ENCODE data around the gene MFF. TPM values are rescaled to one million over a fixed set of nuclear protein-coding genes. Genes with fewer than 3 reads are reported as not detected.
"Not testable (repeated sequence)": the region's sequence is repeated elsewhere in the genome, so short reads cannot be mapped to it uniquely, and the experiment has no call there.

MFF gene
- total RNA-seq, 1 donor from 2014 or later, result 74.9 TPM

GRCh38 chr2:227344231-227344630 lies 19.2 kb downstream of the MFF start:
- Mint-ChIP-seq H3K36me3 (ENCODE audit: low read depth) (peaks cover 34% of the 10 kb centered on the region), H3K27me3 (ENCODE audit: insufficient read depth) (no peaks in the 10 kb centered on the region), H3K9me3 (no peaks in the 10 kb centered on the region), H3K4me1 (ENCODE audit: low read depth) (no peaks in the 10 kb centered on the region), H3K27ac (no peak overlapping the region), H3K4me3 (no peak overlapping the region)
- intact Hi-C loops (cut with micrococcal nuclease), result no loop called here
- DNase-seq (ENCODE audit: low spot score), result no peak

DNA sequence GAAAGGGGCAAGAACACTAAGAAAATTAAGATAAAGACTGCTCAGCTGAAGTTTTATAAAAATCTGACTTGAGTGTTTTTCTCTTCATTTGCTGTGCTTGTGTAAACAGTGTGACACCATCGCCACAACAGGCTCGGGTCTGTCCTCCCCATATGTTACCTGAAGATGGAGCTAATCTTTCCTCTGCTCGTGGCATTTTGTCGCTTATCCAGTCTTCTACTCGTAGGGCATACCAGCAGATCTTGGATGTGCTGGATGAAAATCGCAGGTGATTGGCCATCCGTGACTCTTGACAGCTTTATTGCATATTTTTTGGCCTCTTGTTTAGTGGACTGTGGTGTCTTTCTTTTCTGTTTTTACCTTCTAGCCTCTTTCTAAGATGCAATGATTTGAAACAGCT lies 22.1 kb downstream of the MFF start:
- no peak for DNase-seq (ENCODE audit: low spot score)
- Mint-ChIP-seq H3K4me3 (no peak overlapping the region), H3K27me3 (ENCODE audit: insufficient read depth) (no peaks in the 10 kb centered on the region), H3K9me3 (no peaks in the 10 kb centered on the region), H3K27ac (no peak overlapping the region), H3K4me1 (ENCODE audit: low read depth) (peaks cover 13% of the 10 kb centered on the region), H3K36me3 (ENCODE audit: low read depth) (peaks cover 30% of the 10 kb centered on the region)
- intact Hi-C loops (cut with micrococcal nuclease), result no loop called here

GRCh38 chr2:227348324-227348723 lies 23.3 kb downstream of the MFF start:
- Mint-ChIP-seq H3K27ac (no peak overlapping the region), H3K27me3 (ENCODE audit: insufficient read depth) (no peaks in the 10 kb centered on the region), H3K4me3 (no peak overlapping the region), H3K9me3 (no peaks in the 10 kb centered on the region), H3K4me1 (ENCODE audit: low read depth) (peaks cover 13% of the 10 kb centered on the region), H3K36me3 (ENCODE audit: low read depth) (peaks cover 25% of the 10 kb centered on the region)
- DNase-seq (ENCODE audit: low spot score), result no peak
- intact Hi-C loops (cut with micrococcal nuclease), result no loop called here

- no peaks in the 10 kb centered on the region for H3K9me3 Mint-ChIP-seq
- no peak for DNase-seq (ENCODE audit: low spot score)
- H3K27me3 Mint-ChIP-seq (ENCODE audit: insufficient read depth), result no peaks in the 10 kb centered on the region
- H3K36me3 Mint-ChIP-seq (ENCODE audit: low read depth), result peaks cover 25% of the 10 kb centered on the region
- no peak overlapping the region for H3K4me3 Mint-ChIP-seq
- peaks cover 13% of the 10 kb centered on the region for H3K4me1 Mint-ChIP-seq (ENCODE audit: low read depth)
- intact Hi-C loops (cut with micrococcal nuclease), result no loop called here
- no peak overlapping the region for H3K27ac Mint-ChIP-seq
Observed at GRCh38 chr2:227349989-227350612, 25.1 kb downstream of the MFF start.

GRCh38 chr2:227351639-227352038 lies 26.6 kb downstream of the MFF start:
- no peaks in the 10 kb centered on the region for H3K27me3 Mint-ChIP-seq (ENCODE audit: insufficient read depth)
- H3K36me3 Mint-ChIP-seq (ENCODE audit: low read depth), result peaks cover 19% of the 10 kb centered on the region
- DNase-seq (ENCODE audit: low spot score), result no peak
- H3K4me3 Mint-ChIP-seq, result no peak overlapping the region
- peak overlapping the region; percentile 16 for H3K27ac Mint-ChIP-seq
- H3K9me3 Mint-ChIP-seq, result no peaks in the 10 kb centered on the region
- H3K4me1 Mint-ChIP-seq (ENCODE audit: low read depth), result peaks cover 13% of the 10 kb centered on the region
- intact Hi-C loops (cut with micrococcal nuclease), result loop anchor here (1.0 kb wide), 1 partner anchor 60 kb away; no protein-coding TSS in a partner anchor

- peaks cover 5% of the 10 kb centered on the region for H3K4me1 Mint-ChIP-seq (ENCODE audit: low read depth)
- DNase-seq (ENCODE audit: low spot score), result no peak
- peaks cover 33% of the 10 kb centered on the region for H3K36me3 Mint-ChIP-seq (ENCODE audit: low read depth)
- no peaks in the 10 kb centered on the region for H3K27me3 Mint-ChIP-seq (ENCODE audit: insufficient read depth)
- H3K27ac Mint-ChIP-seq, result no peak overlapping the region
- H3K9me3 Mint-ChIP-seq, result no peaks in the 10 kb centered on the region
- H3K4me3 Mint-ChIP-seq, result no peak overlapping the region
- intact Hi-C loops (cut with micrococcal nuclease), result no loop called here
Observed at GRCh38 chr2:227360351-227360750, 35.3 kb downstream of the MFF start.

GRCh38 chr2:227363756-227364155 lies 38.7 kb downstream of the MFF start:
- Mint-ChIP-seq H3K36me3 (ENCODE audit: low read depth) (peaks cover 19% of the 10 kb centered on the region), H3K27me3 (ENCODE audit: insufficient read depth) (peaks cover 2% of the 10 kb centered on the region), H3K27ac (no peak overlapping the region), H3K4me3 (no peak overlapping the region), H3K9me3 (no peaks in the 10 kb centered on the region), H3K4me1 (ENCODE audit: low read depth) (peaks cover 5% of the 10 kb centered on the region)
- DNase-seq (ENCODE audit: low spot score), result no peak
- intact Hi-C loops (cut with micrococcal nuclease), result no loop called here

- H3K27ac Mint-ChIP-seq; intact Hi-C loops (cut with micrococcal nuclease); DNase-seq (ENCODE audit: low spot score); H3K9me3 Mint-ChIP-seq; H3K4me3 Mint-ChIP-seq; H3K27me3 Mint-ChIP-seq (ENCODE audit: insufficient read depth); H3K4me1 Mint-ChIP-seq (ENCODE audit: low read depth); H3K36me3 Mint-ChIP-seq (ENCODE audit: low read depth): not testable (repeated sequence)
Observed at GRCh38 chr2:227364585-227365263, 39.7 kb downstream of the MFF start.

DNA sequence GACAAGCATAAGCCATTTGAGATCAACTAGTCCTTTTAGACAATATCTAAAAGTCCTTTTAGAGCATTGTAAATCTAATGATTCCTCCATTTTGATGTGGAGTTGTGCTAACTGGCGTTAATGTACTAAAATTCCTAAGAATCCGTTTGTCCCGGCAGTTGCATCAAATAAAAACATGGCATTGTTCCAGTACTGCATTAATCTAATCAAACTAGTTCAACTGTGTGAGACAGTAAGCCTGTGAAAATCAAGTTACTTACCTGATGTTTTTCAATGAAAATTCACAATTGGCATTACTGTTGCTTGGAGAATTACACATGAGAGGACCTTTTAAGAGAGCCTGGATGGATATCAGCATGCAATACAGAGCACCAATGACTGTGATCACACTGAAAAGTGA lies 40.8 kb downstream of the MFF start:
- Mint-ChIP-seq H3K4me1 (ENCODE audit: low read depth) (peaks cover 6% of the 10 kb centered on the region), H3K36me3 (ENCODE audit: low read depth) (peaks cover 4% of the 10 kb centered on the region), H3K27me3 (ENCODE audit: insufficient read depth) (peaks cover 2% of the 10 kb centered on the region), H3K4me3 (no peak overlapping the region), H3K9me3 (no peaks in the 10 kb centered on the region), H3K27ac (no peak overlapping the region)
- intact Hi-C loops (cut with micrococcal nuclease), result no loop called here
- DNase-seq (ENCODE audit: low spot score), result no peak

DNA sequence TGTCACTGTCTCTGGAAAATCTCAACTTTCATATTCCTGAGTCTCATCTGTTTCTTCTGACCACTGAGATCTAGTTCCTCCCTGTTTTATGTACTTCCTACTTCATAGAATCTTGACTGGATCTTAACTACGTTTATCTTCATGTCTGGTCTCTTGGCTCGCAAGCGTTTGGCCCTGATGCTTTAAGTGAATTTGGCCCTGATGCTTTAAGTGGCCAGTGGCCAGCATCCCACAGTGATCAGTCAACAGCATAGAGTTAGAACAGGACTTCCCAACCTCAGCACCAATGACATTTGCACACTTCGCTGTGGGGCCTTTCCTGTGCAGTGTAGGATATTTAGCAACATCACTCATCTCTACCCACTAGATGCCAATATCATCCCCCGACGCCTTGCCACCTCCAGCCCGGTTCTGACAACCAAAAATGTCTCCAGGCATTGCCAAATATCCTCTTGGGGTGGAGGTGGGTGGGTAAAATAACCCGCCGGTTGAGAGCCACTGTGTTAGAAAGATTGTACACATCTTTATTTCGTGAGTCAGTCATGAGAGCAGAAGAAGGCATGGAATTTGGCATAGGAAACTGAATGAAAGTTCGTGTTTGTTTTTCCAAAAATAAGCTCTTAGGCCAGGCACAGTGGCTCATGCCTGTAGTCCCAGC lies 41.8 kb downstream of the MFF start:
- H3K27me3 Mint-ChIP-seq (ENCODE audit: insufficient read depth), result peaks cover 2% of the 10 kb centered on the region
- H3K27ac Mint-ChIP-seq, result no peak overlapping the region
- H3K4me3 Mint-ChIP-seq, result no peak overlapping the region
- no peaks in the 10 kb centered on the region for H3K36me3 Mint-ChIP-seq (ENCODE audit: low read depth)
- H3K9me3 Mint-ChIP-seq, result no peaks in the 10 kb centered on the region
- intact Hi-C loops (cut with micrococcal nuclease), result no loop called here
- no peak for DNase-seq (ENCODE audit: low spot score)
- peaks cover 10% of the 10 kb centered on the region for H3K4me1 Mint-ChIP-seq (ENCODE audit: low read depth)

DNA sequence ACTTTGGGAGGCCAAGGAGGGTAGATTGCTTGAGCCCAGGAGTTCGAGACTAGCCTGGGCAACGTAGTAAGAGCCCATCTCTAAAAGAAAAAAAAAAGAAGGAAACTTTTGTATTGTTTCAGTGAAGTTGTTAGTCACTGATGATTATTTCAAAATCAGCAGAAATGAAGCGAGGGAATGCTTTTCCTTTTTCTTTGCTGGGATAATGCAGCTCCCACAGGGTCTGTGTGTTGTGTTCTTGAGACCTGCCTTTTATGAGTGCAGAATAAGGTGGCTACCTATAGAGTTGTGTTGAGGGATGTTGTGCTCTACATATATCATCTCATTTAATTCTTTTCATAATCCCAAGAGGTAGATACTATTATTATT lies 42.4 kb downstream of the MFF start:
- peaks cover 10% of the 10 kb centered on the region for H3K4me1 Mint-ChIP-seq (ENCODE audit: low read depth)
- H3K27me3 Mint-ChIP-seq (ENCODE audit: insufficient read depth), result peaks cover 2% of the 10 kb centered on the region
- H3K27ac Mint-ChIP-seq, result no peak overlapping the region
- intact Hi-C loops (cut with micrococcal nuclease), result no loop called here
- H3K36me3 Mint-ChIP-seq (ENCODE audit: low read depth), result no peaks in the 10 kb centered on the region
- no peaks in the 10 kb centered on the region for H3K9me3 Mint-ChIP-seq
- no peak for DNase-seq (ENCODE audit: low spot score)
- H3K4me3 Mint-ChIP-seq, result no peak overlapping the region

DNA sequence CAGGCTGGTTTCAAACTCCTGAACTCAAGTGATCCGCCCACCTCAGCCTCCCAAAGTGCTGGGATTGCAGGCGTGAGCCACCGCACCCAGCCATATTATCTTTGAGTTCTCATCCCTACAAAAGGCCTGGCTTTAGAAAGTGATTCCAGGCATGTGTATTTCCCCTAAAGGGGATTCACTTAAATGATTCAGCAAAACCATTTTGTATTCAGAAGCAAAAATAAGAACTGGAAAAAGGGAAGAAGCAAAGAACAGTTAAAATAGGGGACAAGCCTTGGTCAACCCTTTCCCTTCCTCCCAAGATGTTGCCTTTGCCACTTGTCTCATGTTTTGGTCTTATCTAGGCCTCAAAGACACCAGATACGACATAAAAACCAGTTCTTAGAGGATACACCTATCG lies 43.5 kb downstream of the MFF start:
- peaks cover 9% of the 10 kb centered on the region for H3K4me1 Mint-ChIP-seq (ENCODE audit: low read depth)
- H3K36me3 Mint-ChIP-seq (ENCODE audit: low read depth), result no peaks in the 10 kb centered on the region
- H3K27ac Mint-ChIP-seq, result no peak overlapping the region
- intact Hi-C loops (cut with micrococcal nuclease), result no loop called here
- no peaks in the 10 kb centered on the region for H3K9me3 Mint-ChIP-seq
- no peak overlapping the region for H3K4me3 Mint-ChIP-seq
- no peak for DNase-seq (ENCODE audit: low spot score)
- peaks cover 2% of the 10 kb centered on the region for H3K27me3 Mint-ChIP-seq (ENCODE audit: insufficient read depth)

GRCh38 chr2:227370092-227370491 lies 45.0 kb downstream of the MFF start:
- Mint-ChIP-seq H3K4me3 (no peak overlapping the region), H3K27me3 (ENCODE audit: insufficient read depth) (peaks cover 2% of the 10 kb centered on the region), H3K4me1 (ENCODE audit: low read depth) (peaks cover 12% of the 10 kb centered on the region), H3K27ac (no peak overlapping the region), H3K9me3 (no peaks in the 10 kb centered on the region), H3K36me3 (ENCODE audit: low read depth) (no peaks in the 10 kb centered on the region)
- DNase-seq (ENCODE audit: low spot score), result no peak
- intact Hi-C loops (cut with micrococcal nuclease), result loop anchor here (5.0 kb wide), 1 partner anchor 43 kb away; the partner anchor contains the start of gene MFF

Data from activated T-helper 1 cell treated with anti-CD3 and anti-CD28 coated beads, Interleukin-12 subunit alpha, Interleukin-12 subunit beta, Interleukin-2, Interleukin-4 antibody, amounts not matched to agents 30 ng/mL and 10 ng/mL and 1 ng/mL, durations not matched to agents 14 hours and 24 hours and 36 hours (primary cell).